Lung (tissue), 12 donors: ENCODE data around the gene CLTB. TPM values are rescaled to one million over a fixed set of nuclear protein-coding genes. Genes with fewer than 3 reads are reported as not detected.

Source experiments
- ATAC-seq: fragments of 200-7000 bp; cut with Tn5 transposase; one replicate; pipeline ENCODE4 v1.9.1; 2020; ENCODE audit warnings: moderate number of reproducible peaks; ENCODE audit not compliant: insufficient read depth, low FRiP score
- DNase-seq, 3 donors: peaks; one replicate each; pipeline ENCODE4 v3.0.0-alpha.2; 2013 to 2017
- H3K27ac ChIP-seq, 2 donors: one replicate each; pipeline ENCODE4 v1.5.1; 2013; ENCODE audit warnings: mild to moderate bottlenecking in 2 of 2, moderate library complexity in 2 of 2, control low read depth in 1 of 2, inconsistent platforms in 1 of 2, low read depth in 1 of 2, low read length in 1 of 2
- H3K27me3 ChIP-seq, 3 donors: one replicate each; pipeline ENCODE4 v1.5.1; 2013; ENCODE audit warnings: low read length in 2 of 3; ENCODE audit not compliant: control insufficient read depth in 3 of 3, insufficient read depth in 3 of 3
- H3K36me3 ChIP-seq, 4 donors: one replicate each; pipeline ENCODE4 v1.5.1; 2013; ENCODE audit warnings: low read length in 4 of 4, mild to moderate bottlenecking in 1 of 4, moderate library complexity in 1 of 4; ENCODE audit not compliant: control insufficient read depth in 4 of 4, insufficient read depth in 4 of 4
- H3K4me1 ChIP-seq, 5 donors: one replicate each; pipeline ENCODE4 v1.5.1; 2013; ENCODE audit warnings: low read length in 5 of 5, mild to moderate bottlenecking in 2 of 5, moderate library complexity in 1 of 5; ENCODE audit not compliant: control insufficient read depth in 5 of 5, insufficient read depth in 5 of 5
- H3K4me3 ChIP-seq: one replicate; pipeline ENCODE4 v1.5.1; 2013; ENCODE audit warnings: mild to moderate bottlenecking, control low read depth, moderate library complexity
- H3K9ac ChIP-seq, 2 donors: one replicate each; pipeline ENCODE4 v1.5.1; 2013; ENCODE audit warnings: low read length in 2 of 2, control low read depth in 1 of 2; ENCODE audit not compliant: insufficient read depth in 1 of 2
- H3K9me3 ChIP-seq, 4 donors: one replicate each; pipeline ENCODE4 v1.5.1; 2013; ENCODE audit warnings: low read length in 3 of 4, mild to moderate bottlenecking in 1 of 4, moderate library complexity in 1 of 4; ENCODE audit not compliant: control insufficient read depth in 4 of 4, insufficient read depth in 3 of 4
- CTCF ChIP-seq: IDR thresholded peaks from 2 replicates; pipeline ENCODE4 v1.5.1; 2012; ENCODE audit warnings: mild to moderate bottlenecking; ENCODE audit errors: control extremely low read depth, extremely low read depth
- WGBS, 2 donors: extraction: QIAGEN DNeasy Blood & Tissue Kit; methylation state at CpG; one replicate each; pipeline ENCODE4 v1.1.7; 2013; 5-methylcytosine and 5-hydroxymethylcytosine counted together
- polyA plus RNA-seq, 2 donors: library from polyadenylated mRNA; stranded (reverse); fragments of 200-250 nt; gene quantifications; one replicate each; pipeline ENCODE4 v1.2.1, GENCODE V29; 2013
- total RNA-seq, 2 donors: library from RNA; depleted of rRNA in 1 of 2; stranded (reverse); fragments of >200 nt in 1 of 2; gene quantifications; one replicate each; pipeline ENCODE4 v1.2.1, GENCODE V29; 2014 to 2021
- donor health status: control.
- donor health status: control.
- donor health status: Bipolar disorder and iron deficiency.
- donor health status: healthy.
- donor health status: DM: yes; HTN: yes; CAD: no.

Gene CLTB
- total and polyA plus RNA-seq, 4 donors = 33.2 to 193 (median 112) TPM

GRCh38 chr5:176406436-176407052 lies 9.8 kb downstream of the CLTB start:
- DNase-seq (peak in 1 of 3 donors; percentile 5), ATAC-seq (no peak)
- peaks cover 0 to 8% (median 0%) of the 10 kb centered on the region in 5 donors for H3K4me1 ChIP-seq
- no peak overlapping the region for H3K9ac ChIP-seq
- no peaks in the 10 kb centered on the region for H3K27me3 ChIP-seq
- no peak overlapping the region for H3K27ac ChIP-seq
- H3K36me3 ChIP-seq = peaks cover 0 to 24% (median 6%) of the 10 kb centered on the region in 4 donors
- 91 to 94% methylated on average over 9 of the region's 9 CpGs for WGBS, 2 donors
- H3K4me3 ChIP-seq = no peak overlapping the region
- TF ChIP-seq CTCF = no peak
- H3K9me3 ChIP-seq = no peaks in the 10 kb centered on the region

GRCh38 chr5:176405656-176406435 lies 10.5 kb downstream of the CLTB start:
- peak in 1 of 3 donors; percentile 5 for DNase-seq
- no peak overlapping the region for H3K4me3 ChIP-seq
- ATAC-seq = no peak
- H3K27me3 ChIP-seq = no peaks in the 10 kb centered on the region
- no peak overlapping the region for H3K27ac ChIP-seq
- H3K9me3 ChIP-seq = no peaks in the 10 kb centered on the region
- H3K4me1 ChIP-seq = peaks cover 0 to under 1% (median 0%) of the 10 kb centered on the region in 5 donors
- H3K36me3 ChIP-seq = peaks cover 0 to 24% (median 6%) of the 10 kb centered on the region in 4 donors
- whole genome bisulfite sequencing, 2 donors = 89% methylated on average over 20 of the region's 20 CpGs
- no peak for TF ChIP-seq CTCF
- no peak overlapping the region for H3K9ac ChIP-seq

GRCh38 chr5:176401281-176402205 lies 14.8 kb downstream of the CLTB start:
- no peak for DNase-seq
- H3K9ac ChIP-seq = no peak overlapping the region

More at GRCh38 chr5:176401281-176402205, 14.8 kb downstream of the CLTB start:
- no peak overlapping the region for H3K27ac ChIP-seq
- no peaks in the 10 kb centered on the region for H3K9me3 ChIP-seq
- TF ChIP-seq CTCF = no peak
- no peak for ATAC-seq
- WGBS, 2 donors = 90 to 92% methylated on average over 22 of the region's 22 CpGs
- no peak overlapping the region for H3K4me3 ChIP-seq
- H3K4me1 ChIP-seq = peaks cover 0 to 2% (median 0%) of the 10 kb centered on the region in 5 donors
- peaks cover 0 to 28% (median 3%) of the 10 kb centered on the region in 4 donors for H3K36me3 ChIP-seq
- H3K27me3 ChIP-seq = no peaks in the 10 kb centered on the region
